HEK293 (cell line): Measurements from ENCODE around the gene SLC25A45.

Source experiments
- CTCF ChIA-PET: fragments of 350-600 bp; formaldehyde crosslinking; extraction: SDS; loops from one replicate; lab custom pipeline; 2021; ENCODE audit warnings: antibody characterized with exemption; lab: Yijun Ruan, JAX
- POLR2A ChIA-PET: fragments of 300-600 bp; formaldehyde crosslinking; extraction: SDS; loops from one replicate; lab custom pipeline; 2020; ENCODE audit warnings: antibody characterized with exemption, inconsistent platforms; lab: Yijun Ruan, JAX
- H3K27ac ChIP-seq: fragments of 200-500 bp; sonication (Bioruptor generic); 2 replicates; pipeline ENCODE4 v1.5.1; 2014; ENCODE audit warnings: low read depth, low read length, control low read depth, inconsistent platforms; ENCODE audit errors: extremely low read depth
- H3K36me3 ChIP-seq, 2 experiments: fragments of 200-500 bp in 1 of 2; sonication (Bioruptor generic) in 1 of 2; 1 replicate in 1 of 2; 2 replicates in 1 of 2; pipeline ENCODE4 v1.5.1; 2014 to 2017; ENCODE audit warnings: inconsistent platforms in 2 of 2, low read length in 2 of 2; ENCODE audit not compliant: control insufficient read depth in 2 of 2, insufficient read depth in 1 of 2
- H3K4me1 ChIP-seq: fragments of 200-500 bp; sonication (Bioruptor generic); 2 replicates; pipeline ENCODE4 v1.5.1; 2014; ENCODE audit warnings: mild to moderate bottlenecking, low read length, inconsistent platforms; ENCODE audit not compliant: control insufficient read depth, insufficient read depth
- H3K4me3 ChIP-seq: 2 replicates; pipeline ENCODE4 v1.5.1; 2011; ENCODE audit warnings: low read depth, mild to moderate bottlenecking, control low read depth, low read length, moderate library complexity
- H3K9me3 ChIP-seq: fragments of 200-500 bp; sonication (Bioruptor generic); 2 replicates; pipeline ENCODE4 v1.5.1; 2014; ENCODE audit warnings: low read depth, low read length, inconsistent platforms; ENCODE audit not compliant: control insufficient read depth, insufficient read depth
- BCL11B ChIP-seq: fragments of 450-650 bp; formaldehyde crosslinking; IDR thresholded peaks from 2 replicates; pipeline ENCODE4 v1.5.1; 2016; ENCODE audit warnings: low read depth, missing biosample characterization, missing genetic modification characterization
- GLIS1 ChIP-seq: fragments of 450-650 bp; formaldehyde crosslinking; IDR thresholded peaks from 2 replicates; pipeline ENCODE4 v1.5.1; 2016; ENCODE audit warnings: missing biosample characterization, missing genetic modification characterization
- PRDM1 ChIP-seq: fragments of 450-650 bp; formaldehyde crosslinking; IDR thresholded peaks from 2 replicates; pipeline ENCODE4; 2016; ENCODE audit warnings: missing biosample characterization, missing genetic modification characterization
- ZBTB10 ChIP-seq: fragments of 450-650 bp; formaldehyde crosslinking; IDR thresholded peaks from 2 replicates; pipeline ENCODE4 v1.5.1; 2016; ENCODE audit warnings: missing biosample characterization, missing genetic modification characterization
- ZFHX2 ChIP-seq: fragments of 450-650 bp; formaldehyde crosslinking; conservative IDR thresholded peaks from 2 replicates; pipeline ENCODE4 v1.5.1; 2016; ENCODE audit warnings: missing biosample characterization, missing genetic modification characterization
- ZIC2 ChIP-seq: fragments of 450-650 bp; formaldehyde crosslinking; IDR thresholded peaks from 2 replicates; pipeline ENCODE4 v1.5.1; 2016; ENCODE audit warnings: missing biosample characterization, missing genetic modification characterization
- ZNF112 ChIP-seq: fragments of 450-650 bp; formaldehyde crosslinking; IDR thresholded peaks from 2 replicates; pipeline ENCODE4 v1.5.0; 2017; ENCODE audit warnings: missing biosample characterization, missing genetic modification characterization
- ZNF133 ChIP-seq: fragments of 450-650 bp; formaldehyde crosslinking; IDR thresholded peaks from 2 replicates; pipeline ENCODE4 v1.5.1; 2016; ENCODE audit warnings: missing biosample characterization, missing genetic modification characterization
- ZNF140 ChIP-seq: fragments of 450-650 bp; formaldehyde crosslinking; IDR thresholded peaks from 2 replicates; pipeline ENCODE4 v1.5.1; 2016; ENCODE audit warnings: missing biosample characterization, missing genetic modification characterization
- ZNF175 ChIP-seq: fragments of 450-650 bp; formaldehyde crosslinking; IDR thresholded peaks from 2 replicates; pipeline ENCODE4 v1.5.1; 2016; ENCODE audit warnings: missing biosample characterization, missing genetic modification characterization
- ZNF18 ChIP-seq: fragments of 450-650 bp; formaldehyde crosslinking; IDR thresholded peaks from 2 replicates; pipeline ENCODE4 v1.5.1; 2016; ENCODE audit warnings: missing biosample characterization, missing genetic modification characterization
- ZNF302 ChIP-seq: fragments of 450-650 bp; formaldehyde crosslinking; IDR thresholded peaks from 2 replicates; pipeline ENCODE4 v1.5.1; 2016; ENCODE audit warnings: missing biosample characterization, missing genetic modification characterization, low read depth
- ZNF449 ChIP-seq: fragments of 450-650 bp; formaldehyde crosslinking; IDR thresholded peaks from 2 replicates; pipeline ENCODE4 v1.5.1; 2017; ENCODE audit warnings: missing biosample characterization, mild to moderate bottlenecking, missing genetic modification characterization, moderate library complexity
- ZNF501 ChIP-seq: fragments of 450-650 bp; formaldehyde crosslinking; IDR thresholded peaks from 2 replicates; pipeline ENCODE4 v1.5.1; 2016; ENCODE audit warnings: missing biosample characterization, missing genetic modification characterization
- ZNF580 ChIP-seq: fragments of 450-650 bp; formaldehyde crosslinking; IDR thresholded peaks from 2 replicates; pipeline ENCODE4 v1.5.1; 2016; ENCODE audit warnings: missing biosample characterization, missing genetic modification characterization
- ZNF843 ChIP-seq: fragments of 450-650 bp; formaldehyde crosslinking; IDR thresholded peaks from 2 replicates; pipeline ENCODE4 v1.5.1; 2016; ENCODE audit warnings: missing biosample characterization, missing genetic modification characterization

Gene SLC25A45

GRCh38 chr11:65377777-65378176 is 4.7 kb downstream of the SLC25A45 start:
- no peak for TF ChIP-seq ZNF843 (tag by site-specific recombination)
- TF ChIP-seq ZNF18 (tag by site-specific recombination) = no peak
- TF ChIP-seq ZNF140 (tag by site-specific recombination) = no peak
- TF ChIP-seq ZNF302 (tag by site-specific recombination) = no peak
- no peak for TF ChIP-seq GLIS1 (tag by site-specific recombination)
- no peak for TF ChIP-seq BCL11B (tag by site-specific recombination)
- TF ChIP-seq ZBTB10 (tag by site-specific recombination) = no peak
- TF ChIP-seq ZNF501 = no peak
- no peak for TF ChIP-seq ZNF133 (tag by site-specific recombination)
- no peak for TF ChIP-seq ZNF449 (tag by site-specific recombination)
- no peak for TF ChIP-seq ZNF580 (tag by site-specific recombination)
- no peak for TF ChIP-seq PRDM1 (tag by site-specific recombination)
- no peak for TF ChIP-seq ZNF175 (tag by site-specific recombination)
- TF ChIP-seq, all 188 proteins: peak for 0
- CTCF ChIA-PET = interaction anchor here (0.6 to 1.0 kb wide), 3 partner anchors 37 to 112 kb away, joined by 3 to 11 read pairs (median 4); no protein-coding TSS in a partner anchor
- Histone ChIP-seq H3K4me3 (no peak overlapping the region), H3K36me3 (no peaks in the 10 kb centered on the region), H3K9me3 (no peaks in the 10 kb centered on the region), H3K27ac (no peak overlapping the region), H3K4me1 (0 out of 2 replicates have a peak, but pooled peaks cover under 1% of the 10 kb centered on the region)
- POLR2A ChIA-PET = interaction anchor here (1.0 to 8.3 kb wide), 4 partner anchors 37 to 122 kb away, joined by 3 to 110 read pairs (median 6); partner anchors contain the start of genes MALAT1 and NEAT1

- Histone ChIP-seq H3K4me3 (no peak overlapping the region), H3K36me3 (no peaks in the 10 kb centered on the region), H3K9me3 (no peaks in the 10 kb centered on the region), H3K27ac (no peak overlapping the region), H3K4me1 (no peaks in the 10 kb centered on the region)
- ChIA-PET POLR2A (no interaction called here), CTCF (no interaction called here)
- TF ChIP-seq ZFHX2 (tag by site-specific recombination) (no peak), ZIC2 (tag by site-specific recombination) (peak; percentile 28; the same call in 1 of the 2 replicates), ZNF112 (tag by site-specific recombination) (no peak)
Measured at GRCh38 chr11:65377036-65377435, 5.4 kb downstream of the SLC25A45 start.
